OCI-LY1 (cell line): ENCODE measurements around the gene BMP8A.

ENCODE experiments used
- CTCF ChIP-seq: fragments of 200-600 bp; sonication (generic), shearing (Covaris generic); IDR thresholded peaks from 2 replicates; pipeline ENCODE4 v1.5.1; 2017; ENCODE audit warnings: mild to moderate bottlenecking, antibody characterized with exemption, low read length, moderate library complexity, mixed read lengths
- EZH2 ChIP-seq: fragments of 200-600 bp; sonication (generic), shearing (Covaris generic); IDR thresholded peaks from 2 replicates; pipeline ENCODE4 v1.8.0; 2017; ENCODE audit warnings: borderline replicate concordance, mixed run types, mild to moderate bottlenecking, antibody characterized with exemption, low read length, moderate library complexity, mixed read lengths

GRCh38 chr1:39491146-39491921, at the start of gene BMP8A:
- TF ChIP-seq CTCF (peak; percentile 4; the same call in 1 of the 2 replicates), EZH2 (no peak)
